GM12878 (cell line): ENCODE measurements around the gene UIMC1. TPM values are rescaled to one million over a fixed set of nuclear protein-coding genes. Genes with fewer than 3 reads are reported as not detected.

Experiments used
- BACH1 ChIP-seq: fragments of 450-650 bp; IDR thresholded peaks from 2 replicates; pipeline ENCODE4 v1.6.1; 2017; ENCODE audit warnings: mild to moderate bottlenecking, borderline replicate concordance
- DPF2 ChIP-seq: fragments of 450-650 bp; IDR thresholded peaks from 2 replicates; pipeline ENCODE4 v1.6.1; 2017; ENCODE audit warnings: mild to moderate bottlenecking
- EED ChIP-seq: sonication (generic); IDR thresholded peaks from 2 replicates; pipeline ENCODE4 v1.6.1; 2016; ENCODE audit warnings: antibody characterized with exemption, low read depth
- HDAC2 ChIP-seq: fragments of 200-600 bp; sonication (generic); IDR thresholded peaks from 2 replicates; pipeline ENCODE4 v1.6.1; 2017
- MEF2B ChIP-seq: fragments of 450-650 bp; IDR thresholded peaks from 2 replicates; pipeline ENCODE4 v1.6.1; 2018; ENCODE audit warnings: mild to moderate bottlenecking, moderate library complexity; ENCODE audit not compliant: partially characterized antibody, poor library complexity, severe bottlenecking
- polyA plus RNA-seq, 11 experiments: library from polyadenylated mRNA; depleted of rRNA in 4 of 11; unstranded in 6 of 11; stranded (reverse) in 5 of 11; fragments of >200 nt; fragmentation: Nextera tagmentation in 4 of 11; fragmentation: Illumina TruSeq in 1 of 11; extraction: Ambion mirVana in 4 of 11; extraction: Trizol in 1 of 11; gene quantifications; 1 replicate in 1 of 11; 2 replicates in 10 of 11; pipeline versions ENCODE4 v1.2.1 to v1.2.3, GENCODE V29; 2011 to 2016; ENCODE audit warnings: inconsistent platforms in 2 of 11, missing spikeins in 2 of 11, low read depth in 1 of 11
- total RNA-seq, 4 experiments: library from RNA; depleted of rRNA in 3 of 4; stranded (reverse); fragments of >200 nt in 3 of 4; fragmentation: Illumina TruSeq in 1 of 4; extraction: Trizol in 1 of 4; gene quantifications; 2 replicates each; pipeline versions ENCODE4 v1.2.1 to v1.2.3, GENCODE V29; 2013 to 2021
- TF ChIP-seq, protein P1 (sequence below): fragments of 450-650 bp; formaldehyde crosslinking; IDR thresholded peaks from 2 replicates; pipeline ENCODE4 v1.4.0; 2022; ENCODE audit warnings: mild to moderate bottlenecking, moderate library complexity
- TF ChIP-seq, protein P2 (sequence below): fragments of 450-650 bp; IDR thresholded peaks from 2 replicates; pipeline ENCODE4 v1.6.1; 2014; ENCODE audit warnings: mild to moderate bottlenecking
- TF ChIP-seq, protein P3 (sequence below): IDR thresholded peaks from 2 replicates; pipeline ENCODE4 v1.6.1; 2011; ENCODE audit warnings: low read depth, low read length, improper control_type of control experiment, borderline replicate concordance
- TF ChIP-seq, protein P4 (sequence below): fragments of 450-650 bp; IDR thresholded peaks from 2 replicates; pipeline ENCODE4 v1.6.1; 2017; ENCODE audit warnings: low read depth, mild to moderate bottlenecking, moderate library complexity

The UIMC1 gene
- total and polyA plus RNA-seq, 10 of the 15 experiments (the other 5 are each of a cell fraction or from before 2014, with no cell fraction given): 16.2 to 51.4 (median 32.7) TPM

DNA sequence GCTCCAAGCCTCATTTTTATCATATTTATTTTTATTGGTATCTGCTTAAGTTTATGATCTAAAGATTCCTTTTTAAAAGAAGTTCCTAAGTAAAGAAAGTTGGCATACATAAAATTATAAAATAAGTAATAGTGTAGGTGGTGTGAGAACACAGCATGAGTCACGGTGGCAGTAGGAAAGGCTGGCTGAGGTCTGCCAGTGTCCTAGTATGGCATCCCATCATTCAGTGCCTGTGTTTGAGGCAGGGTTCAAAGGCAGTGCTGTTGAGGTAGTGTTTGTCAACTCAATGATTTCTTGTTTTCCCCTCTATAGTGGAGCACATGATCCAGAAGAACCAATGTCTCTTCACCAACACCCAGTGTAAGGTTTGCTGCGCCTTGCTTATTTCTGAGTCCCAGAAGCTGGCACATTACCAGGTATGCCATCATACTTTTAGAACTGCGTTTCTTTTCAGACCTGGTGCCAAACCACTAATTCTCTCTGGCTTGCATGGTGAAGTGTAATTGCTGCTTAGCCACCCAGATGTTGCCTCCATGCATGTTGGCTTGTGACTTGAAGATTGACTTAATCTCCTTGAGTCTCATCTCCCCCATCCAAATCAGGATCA lies 34.3 kb upstream of the UIMC1 start (continued):
- TF ChIP-seq DPF2 (no peak), HDAC2 (no peak), EED (no peak), BACH1 (no peak), MEF2B (no peak)
- TF ChIP-seq, protein P1, sequence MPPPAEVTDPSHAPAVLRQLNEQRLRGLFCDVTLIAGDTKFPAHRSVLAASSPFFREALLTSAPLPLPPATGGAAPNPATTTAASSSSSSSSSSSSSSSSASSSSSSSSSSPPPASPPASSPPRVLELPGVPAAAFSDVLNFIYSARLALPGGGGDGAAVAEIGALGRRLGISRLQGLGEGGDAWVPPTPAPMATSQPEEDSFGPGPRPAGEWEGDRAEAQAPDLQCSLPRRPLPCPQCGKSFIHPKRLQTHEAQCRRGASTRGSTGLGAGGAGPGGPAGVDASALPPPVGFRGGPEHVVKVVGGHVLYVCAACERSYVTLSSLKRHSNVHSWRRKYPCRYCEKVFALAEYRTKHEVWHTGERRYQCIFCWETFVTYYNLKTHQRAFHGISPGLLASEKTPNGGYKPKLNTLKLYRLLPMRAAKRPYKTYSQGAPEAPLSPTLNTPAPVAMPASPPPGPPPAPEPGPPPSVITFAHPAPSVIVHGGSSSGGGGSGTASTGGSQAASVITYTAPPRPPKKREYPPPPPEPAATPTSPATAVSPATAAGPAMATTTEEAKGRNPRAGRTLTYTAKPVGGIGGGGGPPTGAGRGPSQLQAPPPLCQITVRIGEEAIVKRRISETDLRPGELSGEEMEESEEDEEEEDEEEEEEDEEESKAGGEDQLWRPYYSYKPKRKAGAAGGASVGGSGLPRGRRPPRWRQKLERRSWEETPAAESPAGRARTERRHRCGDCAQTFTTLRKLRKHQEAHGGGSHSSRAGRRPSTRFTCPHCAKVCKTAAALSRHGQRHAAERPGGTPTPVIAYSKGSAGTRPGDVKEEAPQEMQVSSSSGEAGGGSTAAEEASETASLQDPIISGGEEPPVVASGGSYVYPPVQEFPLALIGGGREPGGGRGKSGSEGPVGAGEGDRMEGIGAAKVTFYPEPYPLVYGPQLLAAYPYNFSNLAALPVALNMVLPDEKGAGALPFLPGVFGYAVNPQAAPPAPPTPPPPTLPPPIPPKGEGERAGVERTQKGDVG: no peak
- TF ChIP-seq, protein P2, sequence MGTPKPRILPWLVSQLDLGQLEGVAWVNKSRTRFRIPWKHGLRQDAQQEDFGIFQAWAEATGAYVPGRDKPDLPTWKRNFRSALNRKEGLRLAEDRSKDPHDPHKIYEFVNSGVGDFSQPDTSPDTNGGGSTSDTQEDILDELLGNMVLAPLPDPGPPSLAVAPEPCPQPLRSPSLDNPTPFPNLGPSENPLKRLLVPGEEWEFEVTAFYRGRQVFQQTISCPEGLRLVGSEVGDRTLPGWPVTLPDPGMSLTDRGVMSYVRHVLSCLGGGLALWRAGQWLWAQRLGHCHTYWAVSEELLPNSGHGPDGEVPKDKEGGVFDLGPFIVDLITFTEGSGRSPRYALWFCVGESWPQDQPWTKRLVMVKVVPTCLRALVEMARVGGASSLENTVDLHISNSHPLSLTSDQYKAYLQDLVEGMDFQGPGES: no peak
- TF ChIP-seq, protein P3, sequence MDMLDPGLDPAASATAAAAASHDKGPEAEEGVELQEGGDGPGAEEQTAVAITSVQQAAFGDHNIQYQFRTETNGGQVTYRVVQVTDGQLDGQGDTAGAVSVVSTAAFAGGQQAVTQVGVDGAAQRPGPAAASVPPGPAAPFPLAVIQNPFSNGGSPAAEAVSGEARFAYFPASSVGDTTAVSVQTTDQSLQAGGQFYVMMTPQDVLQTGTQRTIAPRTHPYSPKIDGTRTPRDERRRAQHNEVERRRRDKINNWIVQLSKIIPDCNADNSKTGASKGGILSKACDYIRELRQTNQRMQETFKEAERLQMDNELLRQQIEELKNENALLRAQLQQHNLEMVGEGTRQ: no peak
- TF ChIP-seq, protein P4, sequence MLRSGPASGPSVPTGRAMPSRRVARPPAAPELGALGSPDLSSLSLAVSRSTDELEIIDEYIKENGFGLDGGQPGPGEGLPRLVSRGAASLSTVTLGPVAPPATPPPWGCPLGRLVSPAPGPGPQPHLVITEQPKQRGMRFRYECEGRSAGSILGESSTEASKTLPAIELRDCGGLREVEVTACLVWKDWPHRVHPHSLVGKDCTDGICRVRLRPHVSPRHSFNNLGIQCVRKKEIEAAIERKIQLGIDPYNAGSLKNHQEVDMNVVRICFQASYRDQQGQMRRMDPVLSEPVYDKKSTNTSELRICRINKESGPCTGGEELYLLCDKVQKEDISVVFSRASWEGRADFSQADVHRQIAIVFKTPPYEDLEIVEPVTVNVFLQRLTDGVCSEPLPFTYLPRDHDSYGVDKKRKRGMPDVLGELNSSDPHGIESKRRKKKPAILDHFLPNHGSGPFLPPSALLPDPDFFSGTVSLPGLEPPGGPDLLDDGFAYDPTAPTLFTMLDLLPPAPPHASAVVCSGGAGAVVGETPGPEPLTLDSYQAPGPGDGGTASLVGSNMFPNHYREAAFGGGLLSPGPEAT: no peak
